Gastrocnemius medialis (tissue), 4 donors: ENCODE measurements around the gene FBXO27.

Experiments used
- POLR2A ChIP-seq, 2 donors: fragments of 450-650 bp; IDR thresholded peaks; one replicate each; pipeline ENCODE4 v1.6.1; 2017; ENCODE audit warnings: antibody characterized with exemption in 2 of 2, mild to moderate bottlenecking in 2 of 2, moderate library complexity in 2 of 2
- TF ChIP-seq, protein P1 (sequence below), 5 experiments: fragments of 450-650 bp in 3 of 5; fragments of 200-600 bp in 2 of 5; sonication (generic) in 2 of 5; IDR thresholded peaks in 4 of 5; conservative IDR thresholded peaks in 1 of 5; 1 replicate in 4 of 5; 2 replicates in 1 of 5; pipeline ENCODE4 v1.5.1; 2016 to 2019; ENCODE audit warnings: antibody characterized with exemption in 5 of 5, mild to moderate bottlenecking in 3 of 5, moderate library complexity in 3 of 5

DNA sequence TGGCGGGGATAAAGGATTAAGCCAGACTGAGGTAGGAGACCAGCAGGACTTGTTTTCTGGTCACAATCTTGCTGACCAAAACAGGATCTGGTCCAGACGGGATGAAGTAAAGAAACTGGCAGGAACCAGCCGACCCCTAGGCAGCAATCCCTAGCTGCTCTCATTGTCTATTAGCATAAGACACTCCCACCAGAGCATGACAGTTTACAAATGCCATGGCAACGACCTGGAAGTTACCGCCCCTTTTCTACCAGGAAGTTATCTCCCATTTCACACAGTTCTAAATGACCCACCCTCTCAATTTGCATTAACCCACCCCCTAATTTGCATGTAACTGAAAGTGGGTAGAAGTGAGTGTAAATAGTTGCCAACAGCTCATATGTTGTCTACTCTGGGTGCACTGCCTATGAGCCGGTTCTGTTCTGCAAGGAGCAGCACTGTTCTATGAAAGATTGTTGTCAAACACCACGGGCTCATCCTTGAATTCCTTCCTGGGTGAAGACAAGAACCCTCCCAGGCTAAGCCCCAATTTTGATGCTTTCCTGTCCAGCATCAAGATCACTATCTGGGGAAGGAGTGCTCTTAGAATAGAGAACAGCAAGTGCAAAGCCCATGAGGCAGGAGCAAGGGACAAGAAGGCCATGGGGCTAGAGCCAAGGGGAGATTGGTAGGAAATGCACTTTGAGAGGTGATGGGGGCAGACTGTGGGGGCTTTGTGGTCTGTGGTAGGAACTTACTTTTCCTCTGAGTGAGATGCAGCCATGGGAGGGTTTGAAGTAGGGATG, 13.9 kb upstream of the FBXO27 start:
- TF ChIP-seq POLR2A (IDR thresholded peaks at IDR 0.05) = no peak
- TF ChIP-seq, protein P1, sequence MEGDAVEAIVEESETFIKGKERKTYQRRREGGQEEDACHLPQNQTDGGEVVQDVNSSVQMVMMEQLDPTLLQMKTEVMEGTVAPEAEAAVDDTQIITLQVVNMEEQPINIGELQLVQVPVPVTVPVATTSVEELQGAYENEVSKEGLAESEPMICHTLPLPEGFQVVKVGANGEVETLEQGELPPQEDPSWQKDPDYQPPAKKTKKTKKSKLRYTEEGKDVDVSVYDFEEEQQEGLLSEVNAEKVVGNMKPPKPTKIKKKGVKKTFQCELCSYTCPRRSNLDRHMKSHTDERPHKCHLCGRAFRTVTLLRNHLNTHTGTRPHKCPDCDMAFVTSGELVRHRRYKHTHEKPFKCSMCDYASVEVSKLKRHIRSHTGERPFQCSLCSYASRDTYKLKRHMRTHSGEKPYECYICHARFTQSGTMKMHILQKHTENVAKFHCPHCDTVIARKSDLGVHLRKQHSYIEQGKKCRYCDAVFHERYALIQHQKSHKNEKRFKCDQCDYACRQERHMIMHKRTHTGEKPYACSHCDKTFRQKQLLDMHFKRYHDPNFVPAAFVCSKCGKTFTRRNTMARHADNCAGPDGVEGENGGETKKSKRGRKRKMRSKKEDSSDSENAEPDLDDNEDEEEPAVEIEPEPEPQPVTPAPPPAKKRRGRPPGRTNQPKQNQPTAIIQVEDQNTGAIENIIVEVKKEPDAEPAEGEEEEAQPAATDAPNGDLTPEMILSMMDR (IDR thresholded peaks at IDR 0.05 in 4 of 5, conservative IDR thresholded peaks at IDR 0.05 in 1 of 5) = no peak
